Gastrocnemius medialis (tissue), 4 donors: ENCODE data around the gene TM4SF20.

Experiments
- CTCF ChIP-seq, 5 experiments: fragments of 450-650 bp in 3 of 5; fragments of 200-600 bp in 2 of 5; sonication (generic) in 2 of 5; IDR thresholded peaks in 4 of 5; conservative IDR thresholded peaks in 1 of 5; 1 replicate in 4 of 5; 2 replicates in 1 of 5; pipeline ENCODE4 v1.5.1; 2016 to 2019; ENCODE audit warnings: antibody characterized with exemption in 5 of 5, mild to moderate bottlenecking in 3 of 5, moderate library complexity in 3 of 5
- POLR2A ChIP-seq, 2 donors: fragments of 450-650 bp; IDR thresholded peaks; one replicate each; pipeline ENCODE4 v1.6.1; 2017; ENCODE audit warnings: antibody characterized with exemption in 2 of 2, mild to moderate bottlenecking in 2 of 2, moderate library complexity in 2 of 2

DNA sequence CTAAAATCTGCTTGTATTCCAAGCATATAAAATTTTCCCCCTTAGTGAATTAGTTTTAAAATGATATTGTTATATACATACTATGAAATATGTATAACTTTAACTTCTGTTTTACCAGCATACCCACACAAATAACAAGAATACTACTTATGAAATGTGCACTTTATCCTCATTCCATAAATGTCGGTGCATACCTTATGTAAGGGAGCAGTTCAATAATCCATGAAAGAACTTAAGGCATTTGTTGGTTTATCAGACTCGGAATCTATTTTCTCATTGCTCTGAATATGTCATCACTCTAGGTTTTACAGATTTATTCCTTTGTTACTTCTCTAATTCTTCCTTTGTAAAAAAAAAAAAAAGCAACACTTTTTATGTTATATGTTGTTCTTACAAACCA lies 66.5 kb downstream of the TM4SF20 start:
- no peak for TF ChIP-seq POLR2A (IDR thresholded peaks at IDR 0.05)
- no peak for TF ChIP-seq CTCF (IDR thresholded peaks at IDR 0.05 in 4 of 5, conservative IDR thresholded peaks at IDR 0.05 in 1 of 5)
